HG02981 (cell line): ENCODE data around the gene TRPV5.

ENCODE experiments used
- ATAC-seq: cut with Tn5 transposase; IDR thresholded peaks from one replicate; pipeline ENCODE4 v1.9.1; 2021; ENCODE audit warnings: mild to moderate bottlenecking, moderate library complexity; ENCODE audit not compliant: unreplicated experiment

Gene TRPV5

GRCh38 chr7:142859411-142859810 lies 74.1 kb downstream of the TRPV5 start:
- no peak for ATAC-seq
